DOHH2 (cell line): ENCODE data around the gene XPNPEP3.

Experiments used
- H3F3A ChIP-seq: fragments of 200-600 bp; sonication (generic), shearing (Covaris generic); 2 replicates; pipeline ENCODE4 v1.6.0; 2016; ENCODE audit warnings: antibody characterized with exemption, mild to moderate bottlenecking; ENCODE audit not compliant: control insufficient read depth, insufficient read depth
- H3K27ac ChIP-seq: fragments of 200-600 bp; sonication (generic); 2 replicates; pipeline ENCODE4 v1.5.1; 2014; ENCODE audit warnings: low read depth, mild to moderate bottlenecking, low read length, moderate library complexity
- H3K27me3 ChIP-seq: fragments of 200-600 bp; sonication (generic); 2 replicates; pipeline ENCODE4 v1.6.1; 2014; ENCODE audit warnings: mild to moderate bottlenecking, low read length, mixed read lengths; ENCODE audit not compliant: control insufficient read depth
- H3K36me3 ChIP-seq: fragments of 200-600 bp; sonication (generic); 2 replicates; pipeline ENCODE4 v1.6.1; 2014; ENCODE audit warnings: mild to moderate bottlenecking, low read length, moderate library complexity, mixed read lengths; ENCODE audit not compliant: control insufficient read depth
- H3K4me1 ChIP-seq: fragments of 200-600 bp; sonication (generic); 2 replicates; pipeline ENCODE4 v1.6.1; 2014; ENCODE audit warnings: mild to moderate bottlenecking, low read length, mixed read lengths; ENCODE audit not compliant: control insufficient read depth
- H3K4me2 ChIP-seq: fragments of 200-600 bp; sonication (generic); 2 replicates; pipeline ENCODE4 v1.6.0; 2014; ENCODE audit warnings: mild to moderate bottlenecking, low read length, moderate library complexity
- H3K4me3 ChIP-seq: fragments of 200-600 bp; sonication (generic); 2 replicates; pipeline ENCODE4 v1.5.1; 2014; ENCODE audit warnings: mild to moderate bottlenecking, low read length, mixed read lengths
- H3K79me2 ChIP-seq: fragments of 200-600 bp; sonication (generic); 2 replicates; pipeline ENCODE4 v1.6.1; 2014; ENCODE audit warnings: mild to moderate bottlenecking, low read length, mixed read lengths; ENCODE audit not compliant: control insufficient read depth
- H3K9me2 ChIP-seq: fragments of 200-600 bp; sonication (generic); replicated peaks from 2 replicates; pipeline ENCODE4 v1.6.1; 2014; ENCODE audit warnings: mild to moderate bottlenecking, low read length, mixed read lengths; ENCODE audit not compliant: control insufficient read depth
- H3K9me3 ChIP-seq: fragments of 200-600 bp; sonication (generic); 2 replicates; pipeline ENCODE4 v1.6.1; 2014; ENCODE audit warnings: antibody characterized with exemption, low read length, mixed read lengths; ENCODE audit not compliant: control insufficient read depth, insufficient read depth
- H4K20me1 ChIP-seq: fragments of 200-600 bp; sonication (generic); 2 replicates; pipeline ENCODE4 v1.6.0; 2014; ENCODE audit warnings: low read depth, mild to moderate bottlenecking, antibody characterized with exemption, low read length, moderate library complexity; ENCODE audit not compliant: control insufficient read depth, insufficient read depth
- CTCF ChIP-seq: fragments of 200-600 bp; sonication (generic); IDR thresholded peaks from one replicate; pipeline ENCODE4 v1.5.1; 2014; ENCODE audit warnings: antibody characterized with exemption, mild to moderate bottlenecking, low read depth, low read length; ENCODE audit not compliant: poor library complexity, severe bottlenecking
- EZH2phosphoT487 ChIP-seq: fragments of 200-600 bp; sonication (generic); IDR thresholded peaks from 2 replicates; pipeline ENCODE4 v1.6.1; 2017; ENCODE audit warnings: borderline replicate concordance, mild to moderate bottlenecking, antibody characterized with exemption, low read length, moderate library complexity, mixed read lengths

Gene XPNPEP3

DNA sequence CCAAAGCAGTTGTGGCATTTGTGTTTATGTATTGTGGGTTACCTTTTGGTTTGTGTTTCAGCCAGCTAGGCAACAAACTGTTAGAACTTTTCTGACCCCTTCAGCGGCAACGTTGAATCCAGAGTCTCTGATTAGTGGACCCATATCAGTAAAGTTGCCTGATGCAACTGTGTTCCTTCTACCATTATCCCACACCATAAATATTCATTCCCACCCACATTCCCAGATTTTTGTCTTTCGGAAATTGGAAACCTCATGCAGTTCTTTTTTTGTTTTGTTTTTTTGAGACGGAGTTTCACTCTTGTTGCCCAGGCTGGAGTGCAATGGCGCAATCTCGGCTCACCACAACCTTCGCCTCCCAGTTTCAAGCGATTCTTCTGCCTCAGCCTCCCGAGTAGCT is 63.6 kb downstream of the XPNPEP3 start:
- H3K9me2 ChIP-seq: no peaks in the 10 kb centered on the region
- H4K20me1 ChIP-seq: no peaks in the 10 kb centered on the region
- peaks cover 16% of the 10 kb centered on the region for H3K4me1 ChIP-seq
- H3K4me3 ChIP-seq: no peak overlapping the region
- no peak for TF ChIP-seq EZH2phosphoT487
- no peak for TF ChIP-seq CTCF
- H3K27me3 ChIP-seq: no peaks in the 10 kb centered on the region
- no peaks in the 10 kb centered on the region for H3K9me3 ChIP-seq
- H3K4me2 ChIP-seq: no peak overlapping the region
- H3F3A ChIP-seq: no peaks in the 10 kb centered on the region
- H3K79me2 ChIP-seq: no peaks in the 10 kb centered on the region
- H3K36me3 ChIP-seq: peaks cover 33% of the 10 kb centered on the region
- no peak overlapping the region for H3K27ac ChIP-seq

GRCh38 chr22:40922484-40923303 is 65.7 kb downstream of the XPNPEP3 start:
- Histone ChIP-seq H3K27me3 (no peaks in the 10 kb centered on the region), H3K4me2 (0 out of 2 replicates have a peak overlapping the region, but pooled peaks have one; percentile 19), H3K9me3 (no peaks in the 10 kb centered on the region), H3K4me1 (peaks cover 10% of the 10 kb centered on the region), H3K79me2 (no peaks in the 10 kb centered on the region), H4K20me1 (no peaks in the 10 kb centered on the region), H3F3A (no peaks in the 10 kb centered on the region), H3K36me3 (peaks cover 44% of the 10 kb centered on the region), H3K9me2 (no peaks in the 10 kb centered on the region), H3K27ac (no peak overlapping the region), H3K4me3 (no peak overlapping the region)
- TF ChIP-seq CTCF (peak; percentile 67), EZH2phosphoT487 (no peak)

DNA sequence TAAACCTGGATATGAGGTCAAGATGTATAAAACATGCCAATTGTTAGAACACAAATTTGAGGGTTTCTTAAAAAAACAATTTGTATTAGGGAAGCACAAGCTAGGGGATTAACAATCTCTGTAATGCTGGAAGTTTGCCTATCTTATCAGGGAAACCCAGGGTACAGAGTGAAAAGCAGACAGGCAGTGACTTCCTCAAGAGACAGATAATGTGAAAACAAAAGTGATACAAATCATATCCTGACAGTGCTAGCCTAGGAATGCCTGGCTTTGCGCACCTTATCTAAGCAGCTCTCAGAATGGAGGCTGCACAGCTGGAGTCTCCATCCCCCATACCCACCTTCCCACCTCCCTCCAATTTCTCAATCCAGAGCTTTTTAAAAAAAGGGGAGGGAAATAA is 71.7 kb downstream of the XPNPEP3 start:
- Histone ChIP-seq H4K20me1 (no peaks in the 10 kb centered on the region), H3K36me3 (peaks cover 29% of the 10 kb centered on the region), H3K9me3 (no peaks in the 10 kb centered on the region), H3K79me2 (no peaks in the 10 kb centered on the region), H3K27me3 (no peaks in the 10 kb centered on the region), H3K4me3 (no peak overlapping the region), H3K27ac (no peak overlapping the region), H3K4me2 (no peak overlapping the region), H3K9me2 (no peaks in the 10 kb centered on the region), H3F3A (no peaks in the 10 kb centered on the region), H3K4me1 (no peaks in the 10 kb centered on the region)
- TF ChIP-seq EZH2phosphoT487: no peak
- TF ChIP-seq CTCF: no peak
